H1 (cell line): ENCODE results near the gene CEP78. TPM values are rescaled to one million over a fixed set of nuclear protein-coding genes. Genes with fewer than 3 reads are reported as not detected.

ENCODE experiments used
- ATF2 ChIP-seq: IDR thresholded peaks from 2 replicates; pipeline ENCODE4 v1.6.1; 2012; ENCODE audit warnings: low read length, inconsistent platforms
- BRCA1 ChIP-seq: IDR thresholded peaks from 2 replicates; pipeline ENCODE4 v1.6.1; 2012; ENCODE audit warnings: low read depth, low read length, improper control_type of control experiment
- CHD2 ChIP-seq: IDR thresholded peaks from 2 replicates; pipeline ENCODE4 v1.6.1; 2012; ENCODE audit warnings: low read length, improper control_type of control experiment
- CREB1 ChIP-seq: IDR thresholded peaks from 2 replicates; pipeline ENCODE4 v1.6.1; 2012; ENCODE audit warnings: inconsistent platforms
- EGR1 ChIP-seq: IDR thresholded peaks from 2 replicates; pipeline ENCODE4 v1.6.1; 2011; ENCODE audit warnings: low read depth, low read length, borderline replicate concordance
- POLR2A ChIP-seq, 2 experiments: IDR thresholded peaks; 1 replicate in 1 of 2; 2 replicates in 1 of 2; pipeline ENCODE4 v1.6.1; 2011; ENCODE audit warnings: low read depth in 2 of 2, low read length in 2 of 2, mild to moderate bottlenecking in 2 of 2; ENCODE audit errors: control extremely low read depth in 1 of 2
- POU5F1 ChIP-seq: IDR thresholded peaks from 2 replicates; pipeline ENCODE4 v1.6.1; 2011; ENCODE audit warnings: low read depth, mild to moderate bottlenecking, low read length, moderate library complexity
- SP1 ChIP-seq: IDR thresholded peaks from 2 replicates; pipeline ENCODE4 v1.6.1; 2011; ENCODE audit warnings: low read depth, low read length
- TEAD4 ChIP-seq: IDR thresholded peaks from 2 replicates; pipeline ENCODE4 v1.6.1; 2012; ENCODE audit warnings: low read depth, low read length, inconsistent platforms, mixed read lengths
- polyA plus RNA-seq, 7 experiments: library from polyadenylated mRNA; depleted of rRNA in 3 of 7; stranded (reverse) in 5 of 7; unstranded in 2 of 7; fragments of >200 nt in 5 of 7; fragments of 200-250 nt in 2 of 7; gene quantifications; 1 replicate in 5 of 7; 2 replicates in 1 of 7; 4 replicates in 1 of 7; pipeline versions ENCODE4 v1.2.1 to v1.2.3, GENCODE V29; 2011 to 2013; ENCODE audit warnings: missing spikeins in 2 of 7, mixed read lengths in 2 of 7
- total RNA-seq: library from RNA; stranded (reverse); fragmentation: NEBNext Ultra II Directional; extraction: Animal tissue kit (Norgen Biotek cat#: 25700); gene quantifications from 2 replicates; pipeline ENCODE4 v1.2.1, GENCODE V29; 2021

The CEP78 gene
- total and polyA plus RNA-seq, 2 of the 8 experiments (the other 6 are each of a cell fraction or from before 2014, with no cell fraction given): 10.3 to 40.9 TPM

GRCh38 chr9:78292716-78293497 is 57.0 kb downstream of the CEP78 start (continued):
- no peak for TF ChIP-seq ATF2
- no peak for TF ChIP-seq SP1
- no peak for TF ChIP-seq TEAD4
- no peak for TF ChIP-seq EGR1
- TF ChIP-seq POU5F1: no peak
- no peak for TF ChIP-seq CREB1
- TF ChIP-seq BRCA1: no peak
- TF ChIP-seq CHD2: no peak
- TF ChIP-seq POLR2A (IDR thresholded peaks at IDR 0.05; ENCODE audit: control extremely low read depth in 1 of 2, low read depth in 2 of 2, low read length in 2 of 2): no peak
